Stimulated activated CD8-positive, alpha-beta memory T cell treated with anti-CD3 and anti-CD28 coated beads, Interleukin-12 subunit alpha, Interleukin-12 subunit beta, amount 100 ng/mL, for 4 hours (primary cell): ENCODE measurements around the gene CKMT2.

Source experiments
- DNase-seq: peaks from one replicate; pipeline ENCODE4 v3.0.0-alpha.2; 2020; ENCODE audit warnings: low read depth

Gene CKMT2

GRCh38 chr5:81216152-81216551, 17.0 kb upstream of the CKMT2 start:
- DNase-seq, result no peak

DNA sequence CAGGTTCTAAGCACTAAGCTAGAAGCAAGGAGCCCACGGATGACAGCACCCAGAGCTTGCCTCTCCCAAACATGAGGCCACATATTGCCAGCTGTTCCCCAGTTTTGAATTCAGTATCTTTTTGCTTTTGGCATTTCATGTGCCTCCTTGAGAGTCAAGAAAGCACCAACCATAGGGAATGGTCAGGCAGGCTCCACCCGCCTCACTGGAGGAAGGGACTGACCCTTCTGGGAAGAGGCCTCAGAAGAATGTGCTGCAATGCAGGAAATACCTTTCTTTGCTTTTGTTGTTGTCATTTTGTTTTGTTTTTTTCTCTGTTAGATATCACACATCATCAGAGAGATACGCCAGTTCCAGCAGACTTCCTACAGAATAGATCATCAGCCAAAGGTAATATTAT, 13.7 kb upstream of the CKMT2 start:
- DNase-seq, result no peak

GRCh38 chr5:81222285-81222684, 10.8 kb upstream of the CKMT2 start:
- DNase-seq, result no peak

GRCh38 chr5:81225463-81225862, 7.7 kb upstream of the CKMT2 start:
- no peak for DNase-seq

GRCh38 chr5:81226286-81226685, 6.8 kb upstream of the CKMT2 start:
- DNase-seq, result no peak

- DNase-seq, result no peak
Observed at GRCh38 chr5:81226949-81227348, 6.2 kb upstream of the CKMT2 start.

- no peak for DNase-seq
Observed at GRCh38 chr5:81228084-81228483, 5.0 kb upstream of the CKMT2 start.

DNA sequence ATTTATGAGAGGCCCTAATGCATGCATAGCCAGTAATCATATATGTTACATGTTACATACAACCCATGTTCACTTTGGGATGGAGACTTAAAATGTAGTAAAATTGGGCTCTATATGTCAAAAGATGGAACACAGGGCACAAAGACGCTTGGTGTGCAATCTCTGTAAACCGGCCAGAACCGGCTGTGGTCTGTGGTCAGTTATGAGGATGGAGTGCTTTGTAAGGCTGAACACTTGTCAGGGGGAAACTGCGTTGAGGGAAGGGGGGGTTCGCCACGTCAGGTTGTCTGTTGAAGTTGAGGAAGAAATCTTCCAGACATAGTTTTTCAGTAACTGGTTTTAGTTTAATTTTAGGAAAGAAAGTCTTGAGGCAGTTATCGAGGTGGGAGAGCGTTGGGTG, 2.7 kb upstream of the CKMT2 start:
- DNase-seq, result no peak

DNA sequence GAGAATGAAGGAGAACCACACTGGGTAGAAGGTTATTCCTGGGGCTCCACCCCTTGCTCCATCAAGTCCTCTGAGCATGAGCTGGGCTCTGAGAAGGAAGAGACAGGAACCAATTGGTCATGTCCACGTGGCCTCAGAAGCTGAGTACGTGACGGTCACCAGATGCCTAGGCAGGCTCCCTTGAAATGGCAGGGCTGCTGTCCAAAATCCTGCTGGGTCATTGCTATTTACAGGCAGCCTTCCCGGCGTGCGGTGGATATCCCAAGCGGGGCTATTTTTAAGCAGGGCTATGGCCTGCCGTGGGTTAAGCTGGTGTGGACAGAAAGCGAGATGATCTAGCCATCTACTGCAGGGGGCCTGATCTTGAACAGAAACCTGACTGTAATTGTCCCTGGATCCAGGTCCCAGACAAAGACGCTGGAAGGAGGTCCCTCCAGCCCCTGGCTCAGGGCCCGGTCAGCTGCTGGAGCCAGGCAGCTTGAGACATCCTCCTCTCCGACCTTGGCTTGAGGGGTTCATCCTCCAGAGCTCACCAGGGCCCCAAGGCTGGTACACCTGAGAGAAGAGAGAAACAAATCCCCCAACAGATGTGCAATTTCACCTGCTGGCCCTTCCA, 550 bp upstream of the CKMT2 start:
- DNase-seq, result no peak

- no peak for DNase-seq
Observed at GRCh38 chr5:81234299-81234698, 1.2 kb downstream of the CKMT2 start.

GRCh38 chr5:81234801-81235200, 1.7 kb downstream of the CKMT2 start:
- DNase-seq, result no peak

DNA sequence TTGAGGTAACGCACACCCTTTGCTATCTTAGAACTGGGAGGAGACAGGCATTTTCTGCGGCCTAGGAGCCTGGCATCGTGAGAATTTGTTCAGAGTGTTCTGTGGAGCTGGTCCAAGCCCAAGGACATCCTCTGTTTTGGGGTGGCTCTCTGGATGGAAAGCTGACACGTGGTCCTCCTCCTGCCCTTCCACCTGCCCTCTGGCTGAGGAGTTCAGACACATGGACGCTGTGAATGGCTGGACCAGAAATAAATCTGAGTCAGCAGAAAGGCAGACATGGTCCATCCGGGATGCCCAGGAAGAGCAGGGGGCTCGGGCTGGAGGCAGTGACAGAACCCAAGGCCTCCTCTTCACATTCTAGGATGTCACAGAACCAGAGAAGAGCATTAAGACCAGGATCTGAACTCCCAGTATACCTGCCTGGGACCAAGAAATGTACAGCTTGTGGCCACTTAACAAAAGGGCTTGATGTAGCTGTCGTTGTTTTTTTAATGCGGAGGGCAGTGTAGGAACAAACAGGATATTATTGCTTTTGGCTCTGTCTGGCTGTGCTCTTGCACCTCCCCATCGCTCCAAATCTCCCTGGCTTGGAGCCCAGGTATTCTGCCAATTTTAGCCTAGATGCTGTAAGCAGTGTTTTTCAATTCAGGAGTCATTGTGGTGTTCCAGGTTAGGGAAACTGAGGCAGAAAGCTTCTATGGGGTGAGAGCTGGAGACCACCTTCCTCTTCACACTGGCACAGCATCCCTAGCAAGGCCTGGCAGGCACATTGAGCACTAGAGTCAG, 2.4 kb downstream of the CKMT2 start:
- DNase-seq, result no peak

- DNase-seq, result no peak
Observed at GRCh38 chr5:81238460-81238859, 5.3 kb downstream of the CKMT2 start.

DNA sequence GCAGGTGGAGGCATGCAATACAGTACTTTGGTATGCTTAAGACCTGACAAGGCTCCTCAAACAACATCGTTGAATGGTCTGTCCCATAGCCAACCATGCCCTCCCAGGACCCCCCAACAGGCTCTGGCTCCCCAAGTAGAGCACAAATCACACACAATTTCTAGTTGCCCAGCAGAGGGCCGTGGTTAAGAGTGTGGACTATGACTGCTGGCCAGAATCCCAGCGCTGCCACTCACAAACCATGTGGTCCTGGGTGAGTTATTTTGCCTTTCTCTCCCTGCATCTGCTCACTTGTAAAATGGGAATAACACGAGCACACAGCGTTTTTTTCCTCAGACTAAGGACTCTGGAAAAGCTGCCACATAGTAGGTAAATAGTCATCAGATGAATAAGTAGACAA, 6.5 kb downstream of the CKMT2 start:
- no peak for DNase-seq

DNA sequence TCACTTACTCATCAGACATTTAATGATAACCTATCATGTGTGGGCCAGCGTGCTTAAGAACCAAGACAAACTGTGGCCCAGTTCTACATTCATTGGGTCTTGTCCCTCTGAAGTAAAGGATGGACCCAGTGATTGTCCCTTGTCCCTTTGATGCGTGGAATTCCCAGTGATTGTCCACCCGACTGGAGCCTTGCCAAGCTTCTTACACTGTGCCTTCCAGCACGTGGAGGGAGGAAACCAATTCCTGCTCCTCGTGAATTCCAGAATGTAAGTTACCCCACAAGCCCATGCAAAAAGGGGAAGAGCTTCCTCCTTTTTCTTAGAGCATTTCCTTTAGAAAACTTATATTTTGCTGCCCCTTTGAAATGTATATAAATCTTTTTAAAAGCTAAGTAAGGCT, 7.9 kb downstream of the CKMT2 start:
- no peak for DNase-seq

- DNase-seq, result no peak
Observed at GRCh38 chr5:81241961-81242648, 9.0 kb downstream of the CKMT2 start.

- DNase-seq, result no peak
Observed at GRCh38 chr5:81242906-81243436, 9.8 kb downstream of the CKMT2 start.

DNA sequence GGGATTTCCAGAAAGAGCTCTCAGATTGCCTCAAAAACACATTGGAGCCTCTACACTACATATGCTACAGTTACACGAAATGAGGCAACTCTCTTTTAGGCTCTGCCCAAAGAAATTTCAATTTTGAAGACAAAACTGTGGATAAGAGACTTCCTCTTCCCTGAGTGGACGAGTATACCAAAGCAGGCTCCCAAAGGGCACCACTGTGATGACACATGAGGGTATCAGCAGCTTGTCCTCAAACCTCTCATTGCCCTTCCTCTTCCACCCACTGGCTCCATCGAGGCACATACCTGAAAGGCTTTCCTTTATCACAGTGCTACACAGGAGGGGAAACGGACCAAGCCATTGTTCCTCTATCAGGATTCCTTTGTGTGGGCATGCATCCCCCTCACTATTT, 11.3 kb downstream of the CKMT2 start:
- DNase-seq, result no peak

DNA sequence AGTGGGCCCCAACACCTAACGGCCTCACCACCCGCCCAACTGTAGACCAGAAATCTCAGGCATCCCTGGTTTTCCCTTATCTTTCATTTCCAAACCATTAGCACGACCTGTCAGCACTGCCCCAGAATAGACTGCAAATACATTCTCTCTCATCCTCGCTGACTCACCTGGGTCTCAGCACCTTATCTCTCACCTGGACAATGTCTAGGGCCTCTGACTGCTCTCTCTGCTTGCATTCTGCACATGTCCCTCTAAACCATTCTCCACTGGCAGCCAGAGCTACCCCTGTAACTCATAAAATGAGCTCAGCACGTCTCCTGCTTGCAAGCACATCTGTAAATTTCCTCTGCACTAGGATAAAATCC, 12.7 kb downstream of the CKMT2 start:
- no peak for DNase-seq

- DNase-seq, result no peak
Observed at GRCh38 chr5:81246697-81247096, 13.6 kb downstream of the CKMT2 start.

DNA sequence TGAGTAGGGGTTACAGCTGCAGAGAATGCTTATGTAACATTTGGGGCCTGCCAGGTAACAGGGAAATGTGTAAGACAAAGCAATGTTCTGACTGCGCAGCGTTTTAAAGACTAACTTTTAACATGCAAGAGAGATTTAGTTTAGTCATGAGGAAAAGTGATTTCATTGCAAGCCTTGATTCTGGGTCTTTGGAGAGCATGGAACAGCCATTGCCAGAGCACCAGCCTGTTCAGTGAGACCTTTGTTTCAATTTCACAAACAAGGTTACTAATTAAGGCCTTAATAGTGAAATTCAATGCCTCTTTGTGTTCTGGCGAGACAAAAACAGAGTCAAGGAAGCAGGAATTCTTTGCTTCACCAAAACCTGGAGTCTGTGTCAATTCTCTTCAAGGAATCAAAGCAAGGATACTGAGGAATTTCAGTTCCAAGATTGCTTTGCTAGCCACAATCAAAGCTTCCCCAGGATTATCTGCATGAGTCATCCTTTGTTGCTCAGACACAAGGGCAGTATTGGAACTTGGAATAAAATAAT, 14.4 kb downstream of the CKMT2 start:
- no peak for DNase-seq

DNA sequence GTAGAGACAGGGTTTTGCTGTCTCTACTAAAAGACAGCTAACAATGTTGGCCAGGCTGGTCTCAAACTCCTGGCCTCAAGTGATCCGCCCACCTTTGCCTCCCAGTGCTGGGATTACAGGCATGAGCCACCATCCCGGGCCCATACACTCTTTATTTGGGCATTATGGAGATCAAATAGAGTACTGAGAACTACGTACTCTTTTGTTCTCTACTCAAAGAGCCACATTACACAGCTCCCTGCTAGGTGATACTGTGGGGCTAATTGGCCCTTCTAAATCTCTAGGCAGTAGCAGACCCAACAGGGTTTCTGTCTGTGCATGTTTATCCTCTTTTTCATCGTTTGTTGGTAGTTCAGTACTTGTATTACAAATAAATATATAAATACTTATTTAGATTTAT, 16.1 kb downstream of the CKMT2 start:
- no peak for DNase-seq

- no peak for DNase-seq
Observed at GRCh38 chr5:81250004-81250403, 16.9 kb downstream of the CKMT2 start.
